ENCODE measurements around the gene KRT81.
"Not testable (repeated sequence)": the region's sequence is repeated elsewhere in the genome, so short reads cannot be mapped to it uniquely, and the experiment has no call there.

The KRT81 gene

GRCh38 chr12:52274521-52275120 lies 16.7 kb downstream of the KRT81 start, which contains the start of gene KRT86:
Gene KRT86, plus strand, starts transcription at chr12:52274645. Its CDS starts 27,272 bp downstream, at chr12:52301917.
- no peak for DNase-seq (ENCODE audit: low spot score)

GRCh38 chr12:52271158-52271557 lies 20.2 kb downstream of the KRT81 start:
- no peak for DNase-seq (ENCODE audit: low spot score)

GRCh38 chr12:52270541-52271070 lies 20.7 kb downstream of the KRT81 start:
- no peak for DNase-seq (ENCODE audit: low spot score)

GRCh38 chr12:52268212-52268611 lies 23.1 kb downstream of the KRT81 start:
- DNase-seq (ENCODE audit: low spot score), result no peak

- DNase-seq (ENCODE audit: low spot score), result no peak
Measured at GRCh38 chr12:52267699-52268098, 23.6 kb downstream of the KRT81 start.

GRCh38 chr12:52267266-52267665 lies 24.1 kb downstream of the KRT81 start:
- no peak for DNase-seq (ENCODE audit: low spot score)

- no peak for DNase-seq (ENCODE audit: low spot score)
Measured at GRCh38 chr12:52266514-52266913, 24.8 kb downstream of the KRT81 start.

GRCh38 chr12:52264435-52264825 lies 26.9 kb downstream of the KRT81 start:
- no peak for DNase-seq (ENCODE audit: low spot score)

GRCh38 chr12:52263761-52264434 lies 27.4 kb downstream of the KRT81 start:
- no peak for DNase-seq (ENCODE audit: low spot score)

- DNase-seq (ENCODE audit: low spot score), result no peak
Measured at GRCh38 chr12:52262286-52262685, 29.0 kb downstream of the KRT81 start.

GRCh38 chr12:52261208-52261484 lies 30.2 kb downstream of the KRT81 start:
- DNase-seq (ENCODE audit: low spot score), result no peak

GRCh38 chr12:52260361-52261207 lies 30.8 kb downstream of the KRT81 start:
- no peak for DNase-seq (ENCODE audit: low spot score)

GRCh38 chr12:52259657-52260243 lies 31.6 kb downstream of the KRT81 start:
- DNase-seq (ENCODE audit: low spot score), result no peak

GRCh38 chr12:52258335-52258901 lies 32.9 kb downstream of the KRT81 start:
- DNase-seq (ENCODE audit: low spot score), result no peak

- not testable (repeated sequence) for DNase-seq (ENCODE audit: low spot score)
Measured at GRCh38 chr12:52257922-52258321, 33.4 kb downstream of the KRT81 start.

GRCh38 chr12:52257074-52257551 lies 34.2 kb downstream of the KRT81 start:
- no peak for DNase-seq (ENCODE audit: low spot score)

- DNase-seq (ENCODE audit: low spot score), result no peak
Measured at GRCh38 chr12:52256584-52256935, 34.8 kb downstream of the KRT81 start.

GRCh38 chr12:52255926-52256583 lies 35.3 kb downstream of the KRT81 start:
- no peak for DNase-seq (ENCODE audit: low spot score)

- no peak for DNase-seq (ENCODE audit: low spot score)
Measured at GRCh38 chr12:52254965-52255751, 36.2 kb downstream of the KRT81 start.

GRCh38 chr12:52254180-52254964 lies 37.0 kb downstream of the KRT81 start:
- DNase-seq (ENCODE audit: low spot score), result no peak
